ENCODE measurements around the gene PTCHD1.

Gene PTCHD1

GRCh38 chrX:23434356-23434884 is 99.8 kb downstream of the PTCHD1 start:
- no peak for DNase-seq (ENCODE audit: low spot score)
- Histone ChIP-seq H3K4ac (ENCODE audit: low read length) (no peak overlapping the region), H3K27ac (replicated peaks; ENCODE audit: low read length) (no peak overlapping the region), H2BK5ac (ENCODE audit: low read length) (no peak overlapping the region), H3K4me3 (ENCODE audit: low read length in 2 of 2) (no peak overlapping the region), H3K4me2 (ENCODE audit: insufficient read depth, low read length, poor library complexity, severe bottlenecking) (no peak overlapping the region), H3K79me1 (ENCODE audit: low read depth, low read length) (no peaks in the 10 kb centered on the region), H3K14ac (ENCODE audit: low read length) (no peak overlapping the region), H3K27me3 (ENCODE audit: control insufficient read depth in 3 of 3, insufficient read depth in 3 of 3, low read depth in 1 of 3, low read length in 3 of 3) (no peaks in the 10 kb centered on the region), H4K91ac (ENCODE audit: low read depth, low read length, poor library complexity) (no peak overlapping the region), H3K4me1 (ENCODE audit: control insufficient read depth in 2 of 2, insufficient read depth in 1 of 2, low read depth in 1 of 2, low read length in 2 of 2) (no peaks in the 10 kb centered on the region), H2BK120ac (ENCODE audit: low read depth, low read length) (no peak overlapping the region), H3K18ac (ENCODE audit: low read length) (no peak overlapping the region), H3K9me3 (replicated peaks in 1 of 2; ENCODE audit: control insufficient read depth in 2 of 2, insufficient read depth in 1 of 2, low read depth in 1 of 2, low read length in 2 of 2) (no peaks in the 10 kb centered on the region), H2AK5ac (ENCODE audit: low read depth, low read length) (no peak overlapping the region), H2AFZ (ENCODE audit: low read length) (no peak overlapping the region), H3K9ac (ENCODE audit: low read depth, low read length, poor library complexity) (no peak overlapping the region), H4K8ac (ENCODE audit: low read depth, low read length) (no peak overlapping the region), H2BK15ac (ENCODE audit: low read length) (no peak overlapping the region), H2BK12ac (ENCODE audit: low read length) (no peak overlapping the region), H3K23ac (ENCODE audit: low read depth, low read length, poor library complexity) (no peak overlapping the region), H3K36me3 (replicated peaks in 1 of 2; ENCODE audit: control insufficient read depth in 2 of 2, insufficient read depth in 2 of 2, low read length in 2 of 2) (no peaks in the 10 kb centered on the region)
- no CpG with 5 or more reads among the region's 3 CpGs for WGBS, 2 donors (ENCODE audit: extremely low coverage in 2 of 2, insufficient read length in 2 of 2, insufficient replicate concordance in 1 of 2)

DNA sequence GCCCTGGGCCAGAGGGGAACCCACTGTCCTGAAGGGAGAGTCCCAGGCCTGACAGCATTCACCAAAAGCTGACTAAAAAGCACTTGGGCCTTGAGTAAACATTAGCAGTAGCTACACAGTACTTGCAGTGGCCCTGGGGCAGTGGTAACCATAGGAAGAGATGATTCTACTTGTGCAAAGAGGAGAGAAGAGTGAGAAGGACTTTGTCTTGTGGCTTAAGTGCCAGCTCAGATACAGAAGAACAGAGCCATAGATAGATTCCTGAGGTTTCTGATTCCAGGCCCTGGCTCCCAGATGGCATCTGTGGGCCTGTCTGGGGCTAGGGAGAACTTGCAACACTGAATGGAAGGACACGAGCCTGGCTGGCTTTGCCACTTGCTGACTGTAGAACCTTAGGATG is 100.5 kb downstream of the PTCHD1 start:
- no peak overlapping the region for H3K27ac ChIP-seq (replicated peaks; ENCODE audit: low read length)
- H3K36me3 ChIP-seq (replicated peaks in 1 of 2; ENCODE audit: control insufficient read depth in 2 of 2, insufficient read depth in 2 of 2, low read length in 2 of 2) = no peaks in the 10 kb centered on the region
- H3K23ac ChIP-seq (ENCODE audit: low read depth, low read length, poor library complexity) = no peak overlapping the region
- no peak overlapping the region for H3K4ac ChIP-seq (ENCODE audit: low read length)
- H3K4me2 ChIP-seq (ENCODE audit: insufficient read depth, low read length, poor library complexity, severe bottlenecking) = no peak overlapping the region
- no peak overlapping the region for H2BK120ac ChIP-seq (ENCODE audit: low read depth, low read length)
- H3K27me3 ChIP-seq (ENCODE audit: control insufficient read depth in 3 of 3, insufficient read depth in 3 of 3, low read depth in 1 of 3, low read length in 3 of 3) = no peaks in the 10 kb centered on the region
- no peak overlapping the region for H4K8ac ChIP-seq (ENCODE audit: low read depth, low read length)
- H2BK12ac ChIP-seq (ENCODE audit: low read length) = no peak overlapping the region
- H3K4me3 ChIP-seq (ENCODE audit: low read length in 2 of 2) = no peak overlapping the region
- H3K9ac ChIP-seq (ENCODE audit: low read depth, low read length, poor library complexity) = no peak overlapping the region
- H4K91ac ChIP-seq (ENCODE audit: low read depth, low read length, poor library complexity) = no peak overlapping the region
- no peaks in the 10 kb centered on the region for H3K79me1 ChIP-seq (ENCODE audit: low read depth, low read length)
- no peaks in the 10 kb centered on the region for H3K9me3 ChIP-seq (replicated peaks in 1 of 2; ENCODE audit: control insufficient read depth in 2 of 2, insufficient read depth in 1 of 2, low read depth in 1 of 2, low read length in 2 of 2)
- H2AK5ac ChIP-seq (ENCODE audit: low read depth, low read length) = no peak overlapping the region
- H2BK15ac ChIP-seq (ENCODE audit: low read length) = no peak overlapping the region
- H3K18ac ChIP-seq (ENCODE audit: low read length) = peak overlapping the region; percentile 4
- H2BK5ac ChIP-seq (ENCODE audit: low read length) = no peak overlapping the region
- H2AFZ ChIP-seq (ENCODE audit: low read length) = no peak overlapping the region
- DNase-seq (ENCODE audit: low spot score) = no peak
- H3K4me1 ChIP-seq (ENCODE audit: control insufficient read depth in 2 of 2, insufficient read depth in 1 of 2, low read depth in 1 of 2, low read length in 2 of 2) = no peaks in the 10 kb centered on the region
- no CpG with 5 or more reads among the region's 1 CpG for WGBS, 2 donors (ENCODE audit: extremely low coverage in 2 of 2, insufficient read length in 2 of 2, insufficient replicate concordance in 1 of 2)
- no peak overlapping the region for H3K14ac ChIP-seq (ENCODE audit: low read length)

- no peaks in the 10 kb centered on the region for H3K9me3 ChIP-seq (replicated peaks in 1 of 2; ENCODE audit: control insufficient read depth in 2 of 2, insufficient read depth in 1 of 2, low read depth in 1 of 2, low read length in 2 of 2)
- no peaks in the 10 kb centered on the region for H3K27me3 ChIP-seq (ENCODE audit: control insufficient read depth in 3 of 3, insufficient read depth in 3 of 3, low read depth in 1 of 3, low read length in 3 of 3)
- H3K36me3 ChIP-seq (replicated peaks in 1 of 2; ENCODE audit: control insufficient read depth in 2 of 2, insufficient read depth in 2 of 2, low read length in 2 of 2) = no peaks in the 10 kb centered on the region
- no peak overlapping the region for H2BK120ac ChIP-seq (ENCODE audit: low read depth, low read length)
- no peaks in the 10 kb centered on the region for H3K4me1 ChIP-seq (ENCODE audit: control insufficient read depth in 2 of 2, insufficient read depth in 1 of 2, low read depth in 1 of 2, low read length in 2 of 2)
- no peak overlapping the region for H2AFZ ChIP-seq (ENCODE audit: low read length)
- H4K91ac ChIP-seq (ENCODE audit: low read depth, low read length, poor library complexity) = no peak overlapping the region
- WGBS, 2 donors (ENCODE audit: extremely low coverage in 2 of 2, insufficient read length in 2 of 2, insufficient replicate concordance in 1 of 2) = no CpG with 5 or more reads among the region's 2 CpGs
- H3K23ac ChIP-seq (ENCODE audit: low read depth, low read length, poor library complexity) = no peak overlapping the region
- no peak overlapping the region for H2BK15ac ChIP-seq (ENCODE audit: low read length)
- H3K4me3 ChIP-seq (ENCODE audit: low read length in 2 of 2) = no peak overlapping the region
- H2BK5ac ChIP-seq (ENCODE audit: low read length) = no peak overlapping the region
- no peaks in the 10 kb centered on the region for H3K79me1 ChIP-seq (ENCODE audit: low read depth, low read length)
- DNase-seq (ENCODE audit: low spot score) = no peak
- no peak overlapping the region for H4K8ac ChIP-seq (ENCODE audit: low read depth, low read length)
- H3K18ac ChIP-seq (ENCODE audit: low read length) = no peak overlapping the region
- H3K4ac ChIP-seq (ENCODE audit: low read length) = no peak overlapping the region
- H3K27ac ChIP-seq (replicated peaks; ENCODE audit: low read length) = no peak overlapping the region
- no peak overlapping the region for H2BK12ac ChIP-seq (ENCODE audit: low read length)
- H2AK5ac ChIP-seq (ENCODE audit: low read depth, low read length) = no peak overlapping the region
- no peak overlapping the region for H3K14ac ChIP-seq (ENCODE audit: low read length)
- no peak overlapping the region for H3K9ac ChIP-seq (ENCODE audit: low read depth, low read length, poor library complexity)
- no peak overlapping the region for H3K4me2 ChIP-seq (ENCODE audit: insufficient read depth, low read length, poor library complexity, severe bottlenecking)
Observed at GRCh38 chrX:23435575-23435974, 100.9 kb downstream of the PTCHD1 start.

DNA sequence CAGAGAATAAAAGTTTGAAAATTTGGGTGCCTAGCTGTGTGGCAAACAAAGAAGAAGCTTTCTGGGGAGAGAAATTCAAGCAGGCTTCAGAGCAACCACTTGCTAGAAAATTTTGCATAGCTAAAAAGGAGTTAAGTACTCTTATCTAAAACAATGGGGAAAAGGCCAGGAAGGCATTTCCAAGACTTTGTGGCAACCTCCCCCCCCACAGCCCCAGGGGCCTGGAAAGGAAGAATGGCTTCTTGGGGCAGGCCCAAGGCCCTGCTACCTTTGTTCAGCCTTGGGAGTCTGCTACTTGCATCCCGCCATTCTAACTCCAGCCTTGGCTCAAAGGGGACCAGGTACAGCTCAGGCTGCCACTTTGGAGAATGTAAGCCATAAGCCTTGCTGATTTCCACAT is 102.2 kb downstream of the PTCHD1 start:
- Histone ChIP-seq H3K27me3 (ENCODE audit: control insufficient read depth in 3 of 3, insufficient read depth in 3 of 3, low read depth in 1 of 3, low read length in 3 of 3) (no peaks in the 10 kb centered on the region), H2BK15ac (ENCODE audit: low read length) (no peak overlapping the region), H3K4me2 (ENCODE audit: insufficient read depth, low read length, poor library complexity, severe bottlenecking) (no peak overlapping the region), H3K9me3 (replicated peaks in 1 of 2; ENCODE audit: control insufficient read depth in 2 of 2, insufficient read depth in 1 of 2, low read depth in 1 of 2, low read length in 2 of 2) (no peaks in the 10 kb centered on the region), H3K4me3 (ENCODE audit: low read length in 2 of 2) (no peak overlapping the region), H3K4me1 (ENCODE audit: control insufficient read depth in 2 of 2, insufficient read depth in 1 of 2, low read depth in 1 of 2, low read length in 2 of 2) (no peaks in the 10 kb centered on the region), H4K8ac (ENCODE audit: low read depth, low read length) (no peak overlapping the region), H2AFZ (ENCODE audit: low read length) (no peak overlapping the region), H3K18ac (ENCODE audit: low read length) (no peak overlapping the region), H2BK120ac (ENCODE audit: low read depth, low read length) (no peak overlapping the region), H2BK5ac (ENCODE audit: low read length) (no peak overlapping the region), H4K91ac (ENCODE audit: low read depth, low read length, poor library complexity) (no peak overlapping the region), H2BK12ac (ENCODE audit: low read length) (no peak overlapping the region), H2AK5ac (ENCODE audit: low read depth, low read length) (no peak overlapping the region), H3K23ac (ENCODE audit: low read depth, low read length, poor library complexity) (no peak overlapping the region), H3K9ac (ENCODE audit: low read depth, low read length, poor library complexity) (no peak overlapping the region), H3K14ac (ENCODE audit: low read length) (no peak overlapping the region), H3K36me3 (replicated peaks in 1 of 2; ENCODE audit: control insufficient read depth in 2 of 2, insufficient read depth in 2 of 2, low read length in 2 of 2) (no peaks in the 10 kb centered on the region), H3K27ac (replicated peaks; ENCODE audit: low read length) (no peak overlapping the region), H3K79me1 (ENCODE audit: low read depth, low read length) (no peaks in the 10 kb centered on the region), H3K4ac (ENCODE audit: low read length) (no peak overlapping the region)
- whole genome bisulfite sequencing, 2 donors (ENCODE audit: extremely low coverage in 2 of 2, insufficient read length in 2 of 2, insufficient replicate concordance in 1 of 2) = no CpG with 5 or more reads among the region's 1 CpG
- no peak for DNase-seq (ENCODE audit: low spot score)

All from neuronal stem cell (in vitro differentiated cells).